Endothelial cell of umbilical vein (primary cell): ENCODE measurements around the gene MROH2A. TPM values are rescaled to one million over a fixed set of nuclear protein-coding genes. Genes with fewer than 3 reads are reported as not detected.
"Not testable (repeated sequence)": the region's sequence is repeated elsewhere in the genome, so short reads cannot be mapped to it uniquely, and the experiment has no call there.

Experiments
- BruUV-seq: library from RNA; stranded (reverse); fragments of 400-500 nt; replicated peaks from 2 replicates; lab custom pipeline; 2021; lab: Mats Ljungman, UMichigan
- CTCF ChIA-PET: fragments of 300-600, 350-600 bp; sonication (Branson Sonifier 250); formaldehyde crosslinking; loops from one replicate; lab custom pipeline; 2021; ENCODE audit warnings: antibody characterized with exemption, inconsistent platforms; lab: Charles Lee
- POLR2A ChIA-PET: fragments of 300-600, 350-600 bp; sonication (Branson Sonifier 250); formaldehyde crosslinking; loops from one replicate; lab custom pipeline; 2021; ENCODE audit warnings: antibody characterized with exemption, inconsistent platforms; lab: Charles Lee
- DNase-seq: peaks from one replicate; pipeline ENCODE4 v3.0.0-alpha.2; 2011; ENCODE audit warnings: low read depth, low spot score
- FAIRE-seq: peaks from 2 replicates; lab custom pipeline; 2011; peaks lifted over from hg19 to GRCh38; lab: Jason Lieb, UNC
- H2AFZ ChIP-seq: 2 replicates; pipeline ENCODE4 v1.6.0; 2012; ENCODE audit warnings: low read depth, low read length, control low read depth, inconsistent platforms
- H3K27ac ChIP-seq: 2 replicates; pipeline ENCODE4 v1.5.1; 2011; ENCODE audit warnings: low read depth, mild to moderate bottlenecking, control low read depth, low read length, moderate library complexity; ENCODE audit not compliant: insufficient read depth
- H3K27me3 ChIP-seq, 2 experiments: 2 replicates each; pipeline versions ENCODE4 v1.6.0 to v1.6.1; 2011; ENCODE audit warnings: low read length in 2 of 2, mixed read lengths in 1 of 2; ENCODE audit not compliant: control insufficient read depth in 2 of 2, insufficient read depth in 2 of 2
- H3K36me3 ChIP-seq, 2 experiments: 2 replicates in 1 of 2; 3 replicates in 1 of 2; pipeline ENCODE4 v1.5.1; 2011; ENCODE audit warnings: low read length in 2 of 2, mild to moderate bottlenecking in 1 of 2, moderate library complexity in 1 of 2; ENCODE audit not compliant: control insufficient read depth in 2 of 2, insufficient read depth in 2 of 2; ENCODE audit errors: extremely low read depth in 1 of 2
- H3K4me1 ChIP-seq: 3 replicates; pipeline ENCODE4 v1.5.1; 2011; ENCODE audit warnings: mild to moderate bottlenecking, low read length; ENCODE audit not compliant: control insufficient read depth, insufficient read depth; ENCODE audit errors: extremely low read depth
- H3K4me2 ChIP-seq: 2 replicates; pipeline ENCODE4 v1.6.1; 2011; ENCODE audit warnings: low read length, control low read depth, mixed read lengths; ENCODE audit not compliant: insufficient read depth
- H3K4me3 ChIP-seq, 3 experiments: fragments of 200-600 bp in 1 of 3; sonication (generic), shearing (Covaris generic) in 1 of 3; replicated peaks in 1 of 3; 2 replicates each; pipeline ENCODE4 v1.5.1; 2011 to 2016; ENCODE audit warnings: control low read depth in 3 of 3, low read length in 3 of 3, mild to moderate bottlenecking in 2 of 3, inconsistent platforms in 1 of 3, low read depth in 1 of 3, moderate library complexity in 1 of 3; ENCODE audit not compliant: insufficient read depth in 1 of 3
- H3K79me2 ChIP-seq: 2 replicates; pipeline ENCODE4 v1.6.0; 2012; ENCODE audit warnings: low read length, inconsistent platforms; ENCODE audit not compliant: control insufficient read depth, insufficient read depth
- H3K9ac ChIP-seq: replicated peaks from 2 replicates; pipeline ENCODE3; 2011; ENCODE audit warnings: low read length, control low read depth; ENCODE audit not compliant: insufficient read depth; ENCODE audit errors: extremely low read depth
- H3K9me1 ChIP-seq: replicated peaks from 3 replicates; pipeline ENCODE4 v1.6.0; 2011; ENCODE audit warnings: mild to moderate bottlenecking, low read length; ENCODE audit not compliant: control insufficient read depth, insufficient read depth; ENCODE audit errors: extremely low read depth
- H3K9me3 ChIP-seq: replicated peaks from 2 replicates; pipeline ENCODE4 v1.5.1; 2012; ENCODE audit warnings: low read length, inconsistent platforms; ENCODE audit not compliant: control insufficient read depth, insufficient read depth
- H4K20me1 ChIP-seq: replicated peaks from 2 replicates; pipeline ENCODE3; 2011; ENCODE audit warnings: mild to moderate bottlenecking, low read length; ENCODE audit not compliant: control insufficient read depth, insufficient read depth; ENCODE audit errors: extremely low read depth
- EZH2 ChIP-seq: IDR thresholded peaks from 2 replicates; pipeline ENCODE4 v1.6.1; 2012; ENCODE audit warnings: borderline replicate concordance, low read depth, mild to moderate bottlenecking, moderate library complexity, low read length, inconsistent platforms; ENCODE audit not compliant: severe bottlenecking
- FOS ChIP-seq: IDR thresholded peaks from 2 replicates; pipeline ENCODE4 v1.6.1; 2011; ENCODE audit warnings: mild to moderate bottlenecking, low read length, moderate library complexity, borderline replicate concordance; ENCODE audit not compliant: insufficient read depth
- GATA2 ChIP-seq: IDR thresholded peaks from 2 replicates; pipeline ENCODE4 v1.7.0; 2011; ENCODE audit warnings: low read depth, mild to moderate bottlenecking, moderate library complexity, mixed read lengths, low read length; ENCODE audit not compliant: insufficient read length, insufficient read depth
- JUN ChIP-seq: IDR thresholded peaks from 2 replicates; pipeline ENCODE4 v1.6.1; 2011; ENCODE audit warnings: borderline replicate concordance, low read depth; ENCODE audit not compliant: insufficient read length, insufficient read depth
- MYC ChIP-seq: IDR thresholded peaks from one replicate; pipeline ENCODE4 v1.6.1; 2011; ENCODE audit warnings: mild to moderate bottlenecking, low read depth, low read length
- POLR2A ChIP-seq: IDR thresholded peaks from 2 replicates; pipeline ENCODE4 v1.6.1; 2012; ENCODE audit warnings: low read depth, mild to moderate bottlenecking, control low read depth, low read length
- POLR2AphosphoS5 ChIP-seq: IDR thresholded peaks from 2 replicates; pipeline ENCODE4 v1.6.1; 2012; ENCODE audit warnings: low read depth, mild to moderate bottlenecking, control low read depth, low read length, moderate library complexity; ENCODE audit not compliant: insufficient read depth
- dilution Hi-C: fragments of 300-500 bp; cut with MboI; formaldehyde crosslinking; loops from one replicate; pipeline ENCODE4 v1.15.0; 2019; ENCODE audit warnings: low sequenced_read_pairs; ENCODE audit not compliant: extremely low pct_ligation_motif_present
- intact Hi-C: fragments of 100-400 bp; cut with micrococcal nuclease; formaldehyde crosslinking; loops from one replicate; pipeline ENCODE4 v1.10.0; 2022
- polyA plus RNA-seq, 4 experiments: library from polyadenylated mRNA; depleted of rRNA in 3 of 4; stranded (reverse) in 3 of 4; unstranded in 1 of 4; fragments of >200 nt; gene quantifications; 2 replicates each; pipeline versions ENCODE4 v1.2.1 to v1.2.3, GENCODE V29; 2011 to 2012; ENCODE audit warnings: missing spikeins in 1 of 4
- total RNA-seq: library from RNA; stranded (reverse); gene quantifications from 2 replicates; pipeline ENCODE4 v1.2.3, GENCODE V29; 2021
- TF ChIP-seq, protein P1 (sequence below): IDR thresholded peaks from 2 replicates; pipeline ENCODE4 v1.6.1; 2011; ENCODE audit not compliant: insufficient read depth, insufficient read length
- TF ChIP-seq, protein P2 (sequence below), 2 donors: IDR thresholded peaks; 1 replicate in 1 of 2; 2 replicates in 1 of 2; pipeline ENCODE4 v1.5.1; 2011; ENCODE audit warnings: low read length in 2 of 2, mild to moderate bottlenecking in 2 of 2, moderate library complexity in 2 of 2, control low read depth in 1 of 2, inconsistent platforms in 1 of 2, low read depth in 1 of 2; ENCODE audit not compliant: insufficient read depth in 1 of 2; ENCODE audit errors: extremely low read depth in 1 of 2

Gene MROH2A
- total and polyA plus RNA-seq, 2 donors (not counting 3 experiments of a cell fraction or from before 2014, with no cell fraction given): not detected

DNA sequence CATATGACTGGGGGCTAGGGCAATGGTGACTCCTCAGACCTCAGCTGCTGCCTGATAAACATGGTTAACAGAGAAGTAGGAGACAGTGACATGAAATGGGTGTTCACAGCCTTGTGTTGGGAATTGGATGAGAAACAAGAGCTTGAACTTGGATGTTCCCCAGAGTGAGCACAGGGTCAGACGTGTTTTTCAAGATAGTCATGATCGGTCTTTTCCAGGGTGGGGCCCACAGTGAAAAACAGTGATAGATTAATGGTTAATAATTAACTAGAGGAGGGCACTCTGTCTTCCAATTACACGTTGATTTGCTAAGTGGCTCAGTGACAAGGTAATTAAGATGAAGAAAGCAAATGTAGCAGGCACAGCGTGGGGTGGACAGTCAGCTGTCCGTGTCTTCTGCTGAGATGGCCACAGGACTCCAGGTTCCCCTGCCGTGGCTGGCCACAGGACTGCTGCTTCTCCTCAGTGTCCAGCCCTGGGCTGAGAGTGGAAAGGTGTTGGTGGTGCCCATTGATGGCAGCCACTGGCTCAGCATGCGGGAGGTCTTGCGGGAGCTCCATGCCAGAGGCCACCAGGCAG lies 49.3 kb upstream of the MROH2A start, which contains the start of gene UGT1A3:
Gene UGT1A3 (plus strand): TSS at position 320 of the 579 bp plus-strand sequence. CDS start 85 bp downstream, at position 405.
- ChIA-PET CTCF (interaction anchor here (3.2 kb wide), 1 partner anchor 18 kb away, joined by 6 read pairs; no protein-coding TSS in a partner anchor), POLR2A (no interaction called here)
- no peak for FAIRE-seq
- Histone ChIP-seq H3K9me3 (no peaks in the 10 kb centered on the region), H3K4me1 (no peaks in the 10 kb centered on the region), H3K9ac (no peak within 1 kb of the TSS), H3K4me3 (no peak within 1 kb of the TSS), H3K79me2 (no peaks in the 10 kb centered on the region), H2AFZ (no peak within 1 kb of the TSS), H3K4me2 (no peak within 1 kb of the TSS), H4K20me1 (no peaks in the 10 kb centered on the region), H3K36me3 (no peaks in the 10 kb centered on the region), H3K27me3 (no peaks in the 10 kb centered on the region), H3K27ac (no peak within 1 kb of the TSS), H3K9me1 (no peaks in the 10 kb centered on the region)
- DNase-seq: no peak
- BruUV-seq: no TSS peak
- intact Hi-C loops: no loop called here
- TF ChIP-seq POLR2A: no peak
- TF ChIP-seq EZH2: no peak
- TF ChIP-seq FOS: no peak
- no peak for TF ChIP-seq POLR2AphosphoS5
- TF ChIP-seq MYC: no peak
- TF ChIP-seq, protein P1, sequence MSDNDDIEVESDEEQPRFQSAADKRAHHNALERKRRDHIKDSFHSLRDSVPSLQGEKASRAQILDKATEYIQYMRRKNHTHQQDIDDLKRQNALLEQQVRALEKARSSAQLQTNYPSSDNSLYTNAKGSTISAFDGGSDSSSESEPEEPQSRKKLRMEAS: no peak
- TF ChIP-seq, protein P2, sequence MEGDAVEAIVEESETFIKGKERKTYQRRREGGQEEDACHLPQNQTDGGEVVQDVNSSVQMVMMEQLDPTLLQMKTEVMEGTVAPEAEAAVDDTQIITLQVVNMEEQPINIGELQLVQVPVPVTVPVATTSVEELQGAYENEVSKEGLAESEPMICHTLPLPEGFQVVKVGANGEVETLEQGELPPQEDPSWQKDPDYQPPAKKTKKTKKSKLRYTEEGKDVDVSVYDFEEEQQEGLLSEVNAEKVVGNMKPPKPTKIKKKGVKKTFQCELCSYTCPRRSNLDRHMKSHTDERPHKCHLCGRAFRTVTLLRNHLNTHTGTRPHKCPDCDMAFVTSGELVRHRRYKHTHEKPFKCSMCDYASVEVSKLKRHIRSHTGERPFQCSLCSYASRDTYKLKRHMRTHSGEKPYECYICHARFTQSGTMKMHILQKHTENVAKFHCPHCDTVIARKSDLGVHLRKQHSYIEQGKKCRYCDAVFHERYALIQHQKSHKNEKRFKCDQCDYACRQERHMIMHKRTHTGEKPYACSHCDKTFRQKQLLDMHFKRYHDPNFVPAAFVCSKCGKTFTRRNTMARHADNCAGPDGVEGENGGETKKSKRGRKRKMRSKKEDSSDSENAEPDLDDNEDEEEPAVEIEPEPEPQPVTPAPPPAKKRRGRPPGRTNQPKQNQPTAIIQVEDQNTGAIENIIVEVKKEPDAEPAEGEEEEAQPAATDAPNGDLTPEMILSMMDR (IDR thresholded peaks at IDR 0.05; ENCODE audit: extremely low read depth in 1 of 2, insufficient read depth in 1 of 2, low read depth in 1 of 2, low read length in 2 of 2): no peak
- TF ChIP-seq JUN: no peak
- TF ChIP-seq GATA2: no peak
- dilution Hi-C loops: no loop called here

DNA sequence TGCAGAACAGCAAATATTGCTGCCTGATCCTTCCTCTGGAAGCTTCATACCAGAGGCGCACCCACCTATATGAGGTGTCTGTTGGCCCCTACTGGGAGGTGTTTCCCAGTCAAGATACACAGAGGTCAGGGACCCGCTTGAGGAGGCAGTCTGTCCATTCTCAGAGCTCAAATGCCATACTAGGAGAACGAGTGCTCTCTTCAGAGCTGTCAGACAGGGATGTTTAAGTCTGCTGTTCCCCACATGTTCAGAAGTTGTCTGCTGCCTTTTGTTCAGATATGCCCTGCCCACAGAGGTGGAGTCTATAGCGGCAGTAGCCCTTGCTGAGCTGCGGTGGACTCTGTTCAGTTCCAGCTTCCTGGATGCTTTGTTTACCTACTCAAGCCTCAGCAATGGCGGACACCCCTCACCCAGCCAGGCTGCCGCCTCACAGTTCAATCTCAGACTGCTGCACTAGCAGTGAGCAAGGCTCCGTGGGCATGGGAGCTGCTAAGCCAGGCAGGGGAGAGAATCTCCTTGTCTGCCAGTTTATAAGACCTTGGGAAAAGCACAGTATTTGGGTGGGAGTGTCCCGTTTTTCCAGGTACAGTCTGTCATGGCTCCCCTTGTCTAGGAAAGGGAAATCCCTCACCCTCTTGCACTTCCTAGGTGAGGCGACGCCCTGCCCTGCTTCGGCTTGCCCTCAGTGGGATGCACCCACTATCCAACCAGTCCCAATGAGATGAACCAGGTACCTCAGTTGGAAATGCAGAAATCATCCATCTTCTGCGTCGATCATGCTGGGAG lies 41.1 kb upstream of the MROH2A start:
- H3K27me3 ChIP-seq, BruUV-seq, POLR2A ChIA-PET: not testable (repeated sequence)

More for the DNA sequence above, 41.1 kb upstream of the MROH2A start:
- H3K36me3 ChIP-seq, H3K9me1 ChIP-seq, DNase-seq, H2AFZ ChIP-seq, CTCF ChIA-PET, dilution Hi-C loops, FAIRE-seq, H3K9me3 ChIP-seq, intact Hi-C loops, H3K27ac ChIP-seq, H3K4me2 ChIP-seq, H3K79me2 ChIP-seq, H3K4me3 ChIP-seq, H3K9ac ChIP-seq, H3K4me1 ChIP-seq, H4K20me1 ChIP-seq: not testable (repeated sequence)
